ENCODE data around the gene PKHD1.
"Not testable (repeated sequence)": the region's sequence is repeated elsewhere in the genome, so short reads cannot be mapped to it uniquely, and the experiment has no call there.

The PKHD1 gene

DNA sequence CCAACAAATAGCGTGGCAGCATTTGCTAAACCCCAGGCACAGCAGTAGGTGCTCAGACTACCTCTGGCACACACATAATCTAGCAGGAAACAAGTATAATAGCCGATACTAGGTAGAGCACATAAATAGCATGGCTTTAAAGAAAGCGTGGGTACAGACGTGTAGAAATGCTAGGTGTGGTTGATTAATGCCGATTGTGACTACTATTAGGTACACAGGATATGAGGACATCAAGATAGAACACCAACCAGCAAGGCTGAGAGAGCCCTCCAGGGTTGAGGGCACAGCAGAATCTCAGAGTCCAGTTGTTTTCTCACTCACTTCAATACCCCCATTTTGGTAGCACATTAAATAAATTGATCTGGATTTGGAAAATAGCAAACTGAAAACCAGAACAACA is 100.5 kb downstream of the PKHD1 start:
- H3K4me3 ChIP-seq (ENCODE audit: low read depth, low read length), result no peak overlapping the region
- TF ChIP-seq, protein P1, sequence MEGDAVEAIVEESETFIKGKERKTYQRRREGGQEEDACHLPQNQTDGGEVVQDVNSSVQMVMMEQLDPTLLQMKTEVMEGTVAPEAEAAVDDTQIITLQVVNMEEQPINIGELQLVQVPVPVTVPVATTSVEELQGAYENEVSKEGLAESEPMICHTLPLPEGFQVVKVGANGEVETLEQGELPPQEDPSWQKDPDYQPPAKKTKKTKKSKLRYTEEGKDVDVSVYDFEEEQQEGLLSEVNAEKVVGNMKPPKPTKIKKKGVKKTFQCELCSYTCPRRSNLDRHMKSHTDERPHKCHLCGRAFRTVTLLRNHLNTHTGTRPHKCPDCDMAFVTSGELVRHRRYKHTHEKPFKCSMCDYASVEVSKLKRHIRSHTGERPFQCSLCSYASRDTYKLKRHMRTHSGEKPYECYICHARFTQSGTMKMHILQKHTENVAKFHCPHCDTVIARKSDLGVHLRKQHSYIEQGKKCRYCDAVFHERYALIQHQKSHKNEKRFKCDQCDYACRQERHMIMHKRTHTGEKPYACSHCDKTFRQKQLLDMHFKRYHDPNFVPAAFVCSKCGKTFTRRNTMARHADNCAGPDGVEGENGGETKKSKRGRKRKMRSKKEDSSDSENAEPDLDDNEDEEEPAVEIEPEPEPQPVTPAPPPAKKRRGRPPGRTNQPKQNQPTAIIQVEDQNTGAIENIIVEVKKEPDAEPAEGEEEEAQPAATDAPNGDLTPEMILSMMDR (IDR thresholded peaks at IDR 0.05; ENCODE audit: insufficient read depth, low read depth, low read length, missing control alignments), result no peak

DNA sequence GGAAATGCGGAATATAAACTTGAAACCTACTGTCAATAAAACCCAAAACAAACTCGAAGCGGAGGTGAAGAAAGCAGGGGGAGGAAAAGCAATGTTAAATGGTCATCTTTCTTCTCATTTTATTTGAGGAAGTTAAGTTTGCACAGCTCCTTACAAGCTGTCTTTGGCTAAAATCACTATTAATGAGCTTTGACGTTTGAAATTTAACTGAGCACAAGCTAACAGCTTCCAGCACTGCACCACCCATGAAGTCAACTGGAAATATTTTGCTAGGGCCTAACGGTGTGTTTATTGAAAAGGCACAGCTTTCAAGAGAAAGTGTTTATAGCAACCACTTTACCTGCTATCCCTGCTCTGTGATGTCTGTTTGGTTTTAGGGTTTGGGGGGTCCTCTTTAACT is 103.8 kb downstream of the PKHD1 start:
- no peak overlapping the region for H3K4me3 ChIP-seq (ENCODE audit: low read depth, low read length)
- TF ChIP-seq, protein P1 (IDR thresholded peaks at IDR 0.05; ENCODE audit: insufficient read depth, low read depth, low read length, missing control alignments), result no peak
- DNase-seq (ENCODE audit: low read depth), result no peak

More for the DNA sequence above, 100.5 kb downstream of the PKHD1 start:
- DNase-seq (ENCODE audit: low read depth), result no peak

DNA sequence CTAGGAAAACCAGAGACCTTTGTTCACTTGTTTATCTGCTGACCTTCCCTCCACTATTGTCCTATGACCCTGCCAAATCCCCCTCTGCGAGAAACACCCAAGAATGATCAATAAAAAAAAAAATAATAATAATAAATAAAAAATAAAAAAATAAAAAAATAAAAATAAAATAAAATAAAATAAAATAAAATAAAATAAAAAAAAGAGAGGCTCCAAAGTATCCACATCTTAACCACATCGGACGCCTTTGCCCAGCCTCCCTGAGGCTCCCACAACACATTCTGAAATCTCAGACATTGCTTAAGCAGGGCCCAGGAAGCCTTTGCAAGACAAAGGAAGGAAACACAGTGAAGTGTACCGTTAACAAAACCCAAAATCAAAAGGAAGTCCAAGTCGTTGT is 104.7 kb downstream of the PKHD1 start:
- DNase-seq (ENCODE audit: low read depth); H3K4me3 ChIP-seq (ENCODE audit: low read depth, low read length): not testable (repeated sequence)

DNA sequence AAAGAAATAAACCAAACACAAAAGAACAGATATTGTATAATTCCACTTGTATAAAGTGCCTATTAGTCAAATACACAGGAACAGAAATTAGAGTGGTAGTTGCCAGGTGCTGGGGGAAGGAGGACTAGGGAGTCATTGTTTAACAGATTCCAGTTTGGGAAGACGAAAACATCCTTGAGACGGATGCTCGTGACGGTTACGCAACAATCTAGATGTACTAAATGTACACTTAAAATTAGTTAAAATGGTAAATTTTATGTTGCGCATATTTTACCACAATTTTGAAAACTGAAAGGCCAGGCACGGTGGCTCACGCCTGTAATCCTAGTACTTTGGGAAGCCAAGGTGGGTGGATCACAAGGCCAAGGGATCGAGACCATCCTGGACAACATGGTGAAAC is 111.0 kb downstream of the PKHD1 start:
- no peak overlapping the region for H3K4me3 ChIP-seq (ENCODE audit: low read depth, low read length)
- TF ChIP-seq, protein P1 (IDR thresholded peaks at IDR 0.05; ENCODE audit: insufficient read depth, low read depth, low read length, missing control alignments), result no peak

DNA sequence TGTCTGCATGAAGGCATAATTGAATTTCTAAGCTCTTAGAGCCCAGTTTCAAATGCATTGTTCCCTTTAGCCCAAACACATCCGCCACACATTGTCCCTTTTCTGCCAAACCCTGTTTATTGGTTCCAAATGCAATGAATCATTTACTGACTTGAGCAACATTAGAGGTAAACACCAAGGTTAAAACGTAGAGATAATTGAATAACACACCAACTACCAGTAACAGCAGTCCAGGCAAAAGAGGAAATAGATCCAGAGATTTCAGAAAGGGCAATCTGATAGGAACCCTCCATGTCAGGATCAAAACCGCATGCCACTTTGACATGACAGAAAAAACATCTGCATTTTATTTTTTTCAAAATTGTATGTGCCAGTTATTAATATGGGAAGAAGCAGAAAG is 114.8 kb downstream of the PKHD1 start:
- TF ChIP-seq, protein P1 (IDR thresholded peaks at IDR 0.05; ENCODE audit: insufficient read depth, low read depth, low read length, missing control alignments), result no peak
- DNase-seq (ENCODE audit: low read depth), result no peak
- no peak overlapping the region for H3K4me3 ChIP-seq (ENCODE audit: low read depth, low read length)

More for the DNA sequence above, 111.0 kb downstream of the PKHD1 start:
- DNase-seq (ENCODE audit: low read depth), result no peak

DNA sequence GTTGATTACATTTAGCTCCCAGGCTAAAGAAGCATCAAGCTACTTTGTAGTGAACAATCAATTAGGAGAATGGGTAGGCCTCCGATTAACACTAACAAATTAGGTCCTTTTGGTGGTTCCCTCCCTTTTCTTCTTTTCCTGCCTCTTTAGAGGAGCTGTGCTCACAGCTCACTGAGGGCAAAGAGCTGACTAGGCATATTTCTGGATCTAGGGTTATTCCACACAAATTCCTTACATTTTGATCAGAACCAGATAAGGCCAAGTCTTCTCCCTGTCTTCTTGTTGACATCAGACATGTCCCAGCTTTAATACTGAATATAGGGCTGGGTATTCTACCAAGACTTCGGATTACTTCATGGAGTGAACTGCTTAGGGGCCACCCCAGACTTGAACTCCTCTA is 119.1 kb downstream of the PKHD1 start:
- DNase-seq (ENCODE audit: low read depth), result no peak
- H3K4me3 ChIP-seq (ENCODE audit: low read depth, low read length), result no peak overlapping the region
- TF ChIP-seq, protein P1 (IDR thresholded peaks at IDR 0.05; ENCODE audit: insufficient read depth, low read depth, low read length, missing control alignments), result no peak

DNA sequence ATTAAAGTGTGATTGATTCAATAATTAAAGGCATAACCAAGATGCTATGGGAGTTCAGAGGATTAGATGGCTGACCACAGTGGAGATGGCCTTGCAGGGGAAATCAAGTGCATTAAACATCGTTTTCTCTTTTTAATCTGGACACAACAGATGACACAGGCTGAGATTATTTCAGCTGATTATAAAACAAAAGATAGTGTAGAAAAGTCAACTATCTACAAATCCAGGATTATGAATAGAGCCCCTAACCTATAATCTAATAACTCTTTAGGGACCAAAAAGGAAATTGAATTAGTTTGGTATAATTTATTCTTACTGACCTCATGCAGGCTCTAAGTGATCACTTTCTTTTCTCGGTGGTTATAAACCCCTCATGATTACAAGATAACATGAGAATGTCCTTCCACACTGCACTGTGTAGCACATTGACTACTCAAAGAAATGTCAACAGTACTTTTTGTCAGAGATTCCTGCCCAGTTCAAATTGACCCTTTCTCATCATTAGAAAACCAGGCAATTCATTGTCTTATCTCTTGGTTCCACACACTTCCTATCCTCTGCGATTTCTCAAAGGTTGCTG is 122.1 kb downstream of the PKHD1 start:
- no peak overlapping the region for H3K4me3 ChIP-seq (ENCODE audit: low read depth, low read length)
- no peak for DNase-seq (ENCODE audit: low read depth)
- TF ChIP-seq, protein P1 (IDR thresholded peaks at IDR 0.05; ENCODE audit: insufficient read depth, low read depth, low read length, missing control alignments), result no peak

Measured in GM12865 (cell line).